WERI-Rb-1 (cell line): Measurements from ENCODE around the gene BPIFB4.

ENCODE experiments used
- DNase-seq: peaks from one replicate; pipeline ENCODE4 v3.0.0-alpha.2; 2020
- H3K27ac ChIP-seq: fragments of 250-450 bp; sonication (Bioruptor Pico); 2 replicates; pipeline ENCODE4 v1.5.1; 2020; ENCODE audit warnings: mild to moderate bottlenecking, moderate library complexity
- H3K27me3 ChIP-seq: fragments of 250-450 bp; sonication (Bioruptor Pico); 2 replicates; pipeline ENCODE4 v1.5.1; 2021; ENCODE audit warnings: mild to moderate bottlenecking, low read depth, moderate library complexity; ENCODE audit not compliant: insufficient read depth, severe bottlenecking
- H3K36me3 ChIP-seq: fragments of 250-450 bp; sonication (Bioruptor Pico); 2 replicates; pipeline ENCODE4 v1.5.1; 2020; ENCODE audit warnings: mild to moderate bottlenecking, moderate library complexity
- H3K4me3 ChIP-seq: 2 replicates; pipeline ENCODE4 v1.5.1; 2011; ENCODE audit warnings: low read depth, mild to moderate bottlenecking, control low read depth, low read length
- H3K9me3 ChIP-seq: fragments of 250-450 bp; sonication (Bioruptor Pico); 2 replicates; pipeline ENCODE4 v1.5.1; 2021; ENCODE audit warnings: mild to moderate bottlenecking, moderate library complexity; ENCODE audit not compliant: severe bottlenecking
- CTCF ChIP-seq: IDR thresholded peaks from 2 replicates; pipeline ENCODE4 v1.5.1; 2011; ENCODE audit warnings: low read depth, mild to moderate bottlenecking, control low read depth, inconsistent platforms, low read length

The BPIFB4 gene

GRCh38 chr20:33068251-33068939 is 11.0 kb upstream of the BPIFB4 start:
- Histone ChIP-seq H3K4me3 (no peak overlapping the region), H3K9me3 (no peaks in the 10 kb centered on the region), H3K27me3 (no peaks in the 10 kb centered on the region), H3K36me3 (no peaks in the 10 kb centered on the region), H3K27ac (no peak overlapping the region)
- no peak for DNase-seq
- TF ChIP-seq CTCF: no peak

GRCh38 chr20:33069673-33070072 is 9.8 kb upstream of the BPIFB4 start:
- TF ChIP-seq CTCF: no peak
- no peak for DNase-seq
- no peaks in the 10 kb centered on the region for H3K36me3 ChIP-seq
- H3K27me3 ChIP-seq: no peaks in the 10 kb centered on the region
- no peaks in the 10 kb centered on the region for H3K9me3 ChIP-seq
- H3K4me3 ChIP-seq: no peak overlapping the region
- H3K27ac ChIP-seq: no peak overlapping the region

GRCh38 chr20:33070111-33071053 is 9.1 kb upstream of the BPIFB4 start:
- Histone ChIP-seq H3K27ac (no peak overlapping the region), H3K36me3 (no peaks in the 10 kb centered on the region), H3K27me3 (no peaks in the 10 kb centered on the region), H3K4me3 (no peak overlapping the region), H3K9me3 (no peaks in the 10 kb centered on the region)
- no peak for TF ChIP-seq CTCF
- no peak for DNase-seq

- no peaks in the 10 kb centered on the region for H3K36me3 ChIP-seq
- no peaks in the 10 kb centered on the region for H3K9me3 ChIP-seq
- no peak overlapping the region for H3K27ac ChIP-seq
- TF ChIP-seq CTCF: no peak
- no peak overlapping the region for H3K4me3 ChIP-seq
- H3K27me3 ChIP-seq: no peaks in the 10 kb centered on the region
- no peak for DNase-seq
Observed at GRCh38 chr20:33071198-33071597, 8.2 kb upstream of the BPIFB4 start.

GRCh38 chr20:33072362-33072761 is 7.1 kb upstream of the BPIFB4 start:
- Histone ChIP-seq H3K36me3 (no peaks in the 10 kb centered on the region), H3K4me3 (no peak overlapping the region), H3K27me3 (no peaks in the 10 kb centered on the region), H3K9me3 (no peaks in the 10 kb centered on the region), H3K27ac (no peak overlapping the region)
- no peak for TF ChIP-seq CTCF
- no peak for DNase-seq
